Karpas-422 (cell line): ENCODE results near the gene ELP1. TPM values are rescaled to one million over a fixed set of nuclear protein-coding genes. Genes with fewer than 3 reads are reported as not detected.
"Not testable (repeated sequence)": the region's sequence is repeated elsewhere in the genome, so short reads cannot be mapped to it uniquely, and the experiment has no call there.

Experiments
- DNase-seq: peaks from one replicate; pipeline ENCODE4 v3.0.0-alpha.2; 2015
- H2AFZ ChIP-seq: fragments of 200-600 bp; sonication (generic); 2 replicates; pipeline ENCODE4 v1.6.1; 2014; ENCODE audit warnings: antibody characterized with exemption, low read length, mixed read lengths
- H3K27ac ChIP-seq: fragments of 200-600 bp; sonication (generic); 2 replicates; pipeline ENCODE4 v1.5.1; 2014; ENCODE audit warnings: mild to moderate bottlenecking, low read length, moderate library complexity
- H3K27me3 ChIP-seq: fragments of 200-600 bp; sonication (generic); 2 replicates; pipeline ENCODE4 v1.6.1; 2014; ENCODE audit warnings: low read length, mixed read lengths
- H3K36me3 ChIP-seq: fragments of 200-600 bp; sonication (generic); 2 replicates; pipeline ENCODE4 v1.6.1; 2014; ENCODE audit warnings: low read length, mixed read lengths; ENCODE audit not compliant: insufficient read depth
- H3K4me1 ChIP-seq: fragments of 200-600 bp; sonication (generic); 2 replicates; pipeline ENCODE4 v1.6.1; 2014; ENCODE audit warnings: mild to moderate bottlenecking, low read length, mixed read lengths
- H3K4me2 ChIP-seq: fragments of 200-600 bp; sonication (generic); 2 replicates; pipeline ENCODE4 v1.6.1; 2014; ENCODE audit warnings: low read length, low read depth, mild to moderate bottlenecking; ENCODE audit not compliant: poor library complexity, severe bottlenecking
- H3K4me3 ChIP-seq: fragments of 200-600 bp; sonication (generic); 2 replicates; pipeline ENCODE4 v1.5.1; 2014; ENCODE audit warnings: mild to moderate bottlenecking, antibody characterized with exemption, low read length, mixed read lengths
- H3K79me2 ChIP-seq: fragments of 200-600 bp; sonication (generic); 2 replicates; pipeline ENCODE4 v1.6.1; 2014; ENCODE audit warnings: mild to moderate bottlenecking, low read length, mixed read lengths
- H3K9ac ChIP-seq: fragments of 200-600 bp; sonication (generic); 2 replicates; pipeline ENCODE4 v1.6.0; 2014; ENCODE audit warnings: low read length
- H3K9me2 ChIP-seq: fragments of 200-600 bp; sonication (generic), shearing (Covaris generic); replicated peaks from 2 replicates; pipeline ENCODE4 v1.6.0; 2014; ENCODE audit warnings: mild to moderate bottlenecking, low read length, moderate library complexity; ENCODE audit not compliant: insufficient read depth
- H3K9me3 ChIP-seq: fragments of 300-700, 200-600 bp; sonication (generic); 2 replicates; pipeline ENCODE4 v1.6.1; 2014; ENCODE audit warnings: low read length, mixed read lengths
- H4K20me1 ChIP-seq: fragments of 200-600 bp; sonication (generic); 2 replicates; pipeline ENCODE4 v1.6.1; 2014; ENCODE audit warnings: mild to moderate bottlenecking, antibody characterized with exemption, low read length, low read depth; ENCODE audit not compliant: insufficient read depth
- total RNA-seq: library from RNA; depleted of rRNA; stranded (reverse); fragments of >200 nt; shearing (Covaris generic); gene quantifications from 2 replicates; pipeline ENCODE4 v1.2.3, GENCODE V29; 2014; ENCODE audit warnings: low replicate concordance

The ELP1 gene
- total RNA-seq, 1 experiment from 2014 or later: 60.3 TPM

DNA sequence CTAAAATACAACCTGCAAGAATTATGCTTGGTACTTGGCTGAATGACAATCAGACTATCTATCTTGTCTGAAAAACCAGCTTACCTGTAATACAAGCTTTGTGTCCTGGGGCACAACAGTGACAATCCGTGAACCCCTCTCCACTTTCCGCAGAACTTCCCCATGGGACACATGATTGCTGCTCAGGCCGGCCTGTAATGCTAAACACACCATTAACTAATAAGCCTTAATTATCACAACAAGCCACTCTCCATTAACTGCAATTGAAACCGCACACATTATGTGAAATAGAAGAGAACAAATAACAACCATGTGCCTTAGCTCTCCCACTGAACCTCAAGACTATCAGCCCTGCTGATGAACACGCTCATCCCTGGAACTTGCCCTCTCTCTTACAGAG, 33.7 kb downstream of the ELP1 start:
- Histone ChIP-seq H3K27me3 (no peaks in the 10 kb centered on the region), H2AFZ (no peak overlapping the region), H3K79me2 (no peaks in the 10 kb centered on the region), H3K27ac (no peak overlapping the region), H3K4me3 (no peak overlapping the region), H4K20me1 (no peaks in the 10 kb centered on the region), H3K4me2 (no peak overlapping the region), H3K36me3 (peaks cover 54% of the 10 kb centered on the region; the same call in 1 of the 2 replicates), H3K9me3 (no peaks in the 10 kb centered on the region), H3K4me1 (no peaks in the 10 kb centered on the region), H3K9ac (no peak overlapping the region), H3K9me2 (no peaks in the 10 kb centered on the region)
- DNase-seq: no peak

DNA sequence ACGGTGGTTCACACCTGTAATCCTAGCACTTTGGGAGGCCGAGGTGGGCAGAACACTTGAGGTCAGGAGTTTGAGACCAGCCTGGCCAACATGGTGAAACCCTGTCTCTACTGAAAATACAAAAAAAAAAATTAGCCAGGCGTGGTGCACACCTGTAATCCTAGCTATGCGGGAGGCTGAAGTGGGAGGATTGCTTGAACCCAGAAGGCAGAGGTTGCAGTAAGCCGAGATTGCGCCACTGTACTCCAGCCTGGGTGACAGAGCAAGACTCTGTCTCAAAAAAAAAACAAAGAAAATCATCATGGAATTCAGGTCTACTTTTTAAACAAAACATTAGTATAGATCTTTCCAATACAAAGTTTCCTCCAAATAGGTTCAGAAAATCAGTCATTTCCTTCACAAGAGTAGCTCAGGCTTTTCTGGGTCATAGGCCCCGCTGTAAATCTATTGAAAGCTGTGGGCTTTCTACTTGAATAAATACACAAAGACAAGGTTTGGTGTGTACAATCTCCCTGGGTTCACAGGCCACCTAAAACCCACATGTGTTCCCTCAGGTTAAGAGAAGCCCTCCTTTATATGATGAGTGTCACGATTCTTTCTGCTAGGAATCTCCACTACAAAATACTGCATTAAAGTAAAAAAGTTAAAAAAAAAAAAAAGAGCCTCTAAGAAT, 34.8 kb downstream of the ELP1 start:
- H3K27me3 ChIP-seq, H3K79me2 ChIP-seq, H3K9ac ChIP-seq, H3K4me2 ChIP-seq, H4K20me1 ChIP-seq, H3K9me3 ChIP-seq, H3K27ac ChIP-seq, DNase-seq, H2AFZ ChIP-seq, H3K4me1 ChIP-seq, H3K4me3 ChIP-seq, H3K9me2 ChIP-seq: not testable (repeated sequence)
- H3K36me3 ChIP-seq: peaks cover 53% of the 10 kb centered on the region; the same call in 1 of the 2 replicates

GRCh38 chr9:108897324-108898096, 36.4 kb downstream of the ELP1 start:
- Histone ChIP-seq H3K4me3 (no peak overlapping the region), H3K4me2 (no peak overlapping the region), H3K9me2 (no peaks in the 10 kb centered on the region), H3K9me3 (no peaks in the 10 kb centered on the region), H3K79me2 (no peaks in the 10 kb centered on the region), H3K27me3 (no peaks in the 10 kb centered on the region), H2AFZ (no peak overlapping the region), H3K27ac (no peak overlapping the region), H4K20me1 (no peaks in the 10 kb centered on the region), H3K9ac (no peak overlapping the region), H3K4me1 (no peaks in the 10 kb centered on the region), H3K36me3 (peaks cover 46% of the 10 kb centered on the region; the same call in 1 of the 2 replicates)
- no peak for DNase-seq

GRCh38 chr9:108894225-108894997, 39.5 kb downstream of the ELP1 start:
- Histone ChIP-seq H3K36me3 (peaks cover 40% of the 10 kb centered on the region; the same call in 1 of the 2 replicates), H3K4me1 (no peaks in the 10 kb centered on the region), H3K4me2 (no peak overlapping the region), H3K4me3 (no peak overlapping the region), H2AFZ (no peak overlapping the region), H3K9me3 (no peaks in the 10 kb centered on the region), H3K9ac (no peak overlapping the region), H3K27me3 (no peaks in the 10 kb centered on the region), H4K20me1 (no peaks in the 10 kb centered on the region), H3K79me2 (no peaks in the 10 kb centered on the region), H3K9me2 (no peaks in the 10 kb centered on the region), H3K27ac (no peak overlapping the region)
- no peak for DNase-seq

DNA sequence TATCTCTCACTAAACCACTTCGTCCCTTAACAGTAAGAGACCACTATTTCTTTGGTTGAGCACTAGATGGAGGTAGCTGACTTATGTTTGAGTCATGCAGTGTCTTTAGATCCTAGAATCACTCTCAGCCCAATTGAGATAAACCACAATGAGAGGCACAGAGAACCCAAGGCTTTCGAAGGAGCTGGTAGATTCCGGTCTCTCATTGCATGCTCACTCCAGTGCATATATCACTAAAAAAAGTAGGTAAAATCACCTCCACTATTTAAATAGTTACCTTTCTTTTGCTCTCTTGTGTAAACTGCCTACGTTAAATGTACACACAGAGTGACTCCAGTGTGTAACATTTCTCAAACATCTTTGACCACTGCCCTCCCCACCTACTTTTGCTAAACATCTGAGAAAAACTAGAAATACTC, 44.3 kb downstream of the ELP1 start:
- peaks cover 8% of the 10 kb centered on the region for H3K79me2 ChIP-seq
- H3K9me2 ChIP-seq: no peaks in the 10 kb centered on the region
- no peak overlapping the region for H3K27ac ChIP-seq
- H2AFZ ChIP-seq: no peak overlapping the region
- H3K4me3 ChIP-seq: no peak overlapping the region
- H3K27me3 ChIP-seq: no peaks in the 10 kb centered on the region
- no peak for DNase-seq
- H3K9ac ChIP-seq: no peak overlapping the region
- no peak overlapping the region for H3K4me2 ChIP-seq
- H3K9me3 ChIP-seq: no peaks in the 10 kb centered on the region
- H3K36me3 ChIP-seq: peaks cover 30% of the 10 kb centered on the region; the same call in 1 of the 2 replicates
- H3K4me1 ChIP-seq: peaks cover 17% of the 10 kb centered on the region
- H4K20me1 ChIP-seq: no peaks in the 10 kb centered on the region

DNA sequence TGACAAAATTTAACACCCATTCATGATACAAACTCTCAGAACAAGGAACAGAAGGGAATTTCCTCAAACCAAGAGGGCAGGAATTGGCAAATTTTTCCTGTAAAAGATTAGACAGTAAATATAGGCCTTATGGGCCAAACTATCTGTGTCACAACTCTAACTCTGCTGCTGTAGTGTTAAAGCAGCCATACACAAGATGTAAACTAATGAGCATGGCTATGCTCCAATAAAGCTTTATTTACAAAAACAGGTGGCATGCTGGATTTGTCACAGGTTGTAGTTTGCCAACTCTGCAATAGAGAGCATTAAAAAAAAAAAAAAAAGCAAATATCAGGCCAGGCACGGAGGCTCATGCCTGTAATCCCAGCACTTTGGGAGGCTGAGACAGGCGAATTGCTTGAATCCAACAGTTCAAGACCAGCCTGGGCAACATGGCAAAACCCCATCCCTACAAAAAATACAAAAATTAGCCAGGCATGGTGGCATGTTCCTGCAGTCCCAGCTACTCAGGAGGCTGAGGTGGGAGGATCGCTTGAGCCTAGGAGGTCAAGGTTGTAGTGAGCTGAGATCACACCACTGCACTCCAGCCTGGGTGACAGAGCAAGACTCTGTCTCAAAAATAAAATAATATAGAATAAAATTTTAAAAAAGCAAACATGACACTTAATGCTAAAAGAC, 47.2 kb downstream of the ELP1 start:
- Histone ChIP-seq H3K79me2 (peaks cover 14% of the 10 kb centered on the region), H3K4me2 (peak overlapping the region; percentile 51), H3K27ac (peak overlapping the region; percentile 70), H3K4me1 (peaks cover 19% of the 10 kb centered on the region), H3K36me3 (peaks cover 21% of the 10 kb centered on the region; the same call in 1 of the 2 replicates)
- not testable (repeated sequence) for H4K20me1 ChIP-seq, H3K9me2 ChIP-seq, H3K27me3 ChIP-seq, H3K9ac ChIP-seq, DNase-seq, H2AFZ ChIP-seq, H3K4me3 ChIP-seq, H3K9me3 ChIP-seq

DNA sequence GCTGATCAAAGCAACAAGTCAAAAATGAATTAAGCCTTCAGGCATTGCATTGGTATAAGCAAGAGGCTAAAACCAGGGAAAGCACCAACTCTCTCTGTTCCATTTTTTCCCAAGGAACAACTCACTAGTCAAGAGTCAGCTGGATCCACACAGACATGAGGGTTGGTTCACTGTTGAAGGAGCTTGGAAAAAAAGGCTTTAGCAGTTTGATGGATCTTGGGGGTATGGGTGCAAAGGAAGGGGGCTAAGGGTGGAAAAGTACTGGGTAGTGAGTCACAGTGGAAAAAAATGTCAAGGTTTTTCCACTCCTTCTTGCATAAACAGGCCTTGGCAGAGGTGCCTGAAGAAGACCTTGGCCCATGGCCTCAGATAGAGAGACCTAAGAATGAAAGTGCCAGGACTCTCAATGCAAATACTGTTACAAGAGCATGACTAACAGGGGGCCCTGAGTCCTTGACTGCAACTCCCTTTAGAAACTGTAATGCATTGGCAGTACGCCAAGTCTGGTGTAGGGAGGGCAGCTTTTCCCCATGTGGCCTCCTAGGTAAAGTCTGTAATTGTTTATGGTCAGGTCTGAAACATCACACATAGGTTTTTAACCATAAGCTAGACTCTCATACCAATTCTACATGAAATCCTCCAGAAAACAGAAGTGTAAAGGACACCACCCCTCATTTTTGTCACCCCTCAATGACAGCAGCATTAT, 48.1 kb downstream of the ELP1 start:
- peak; percentile 92 for DNase-seq
- H2AFZ ChIP-seq: no peak overlapping the region
- H3K9me3 ChIP-seq: no peaks in the 10 kb centered on the region
- H3K27me3 ChIP-seq: no peaks in the 10 kb centered on the region
- H3K27ac ChIP-seq: peak overlapping the region; percentile 70
- H3K4me1 ChIP-seq: peaks cover 19% of the 10 kb centered on the region
- no peaks in the 10 kb centered on the region for H3K9me2 ChIP-seq
- H4K20me1 ChIP-seq: no peaks in the 10 kb centered on the region
- peak overlapping the region; percentile 51 for H3K4me2 ChIP-seq
- peak overlapping the region; percentile 32; the same call in 1 of the 2 replicates for H3K4me3 ChIP-seq
- H3K36me3 ChIP-seq: peaks cover 21% of the 10 kb centered on the region; the same call in 1 of the 2 replicates
- H3K9ac ChIP-seq: peak overlapping the region; percentile 37; the same call in 1 of the 2 replicates
- H3K79me2 ChIP-seq: peaks cover 14% of the 10 kb centered on the region
